HG02759 (cell line): Measurements from ENCODE around the gene COL20A1.
"Not testable (repeated sequence)": the region's sequence is repeated elsewhere in the genome, so short reads cannot be mapped to it uniquely, and the experiment has no call there.

Experiments
- ATAC-seq: cut with Tn5 transposase; IDR thresholded peaks from one replicate; pipeline ENCODE4 v1.9.1; 2021; ENCODE audit warnings: mild to moderate bottlenecking, moderate library complexity; ENCODE audit not compliant: unreplicated experiment

The COL20A1 gene

GRCh38 chr20:63292904-63293303, at the start of gene COL20A1:
Gene COL20A1, plus strand, starts transcription at chr20:63293186. Its CDS starts 1,922 bp downstream, at chr20:63295108.
- no peak for ATAC-seq

GRCh38 chr20:63243604-63244247, 49.3 kb upstream of the COL20A1 start:
- no peak for ATAC-seq

- ATAC-seq = no peak
Observed at GRCh38 chr20:63244468-63244867, 48.5 kb upstream of the COL20A1 start.

- ATAC-seq = no peak
Observed at GRCh38 chr20:63246490-63247288, 46.3 kb upstream of the COL20A1 start.

GRCh38 chr20:63247671-63248228, 45.2 kb upstream of the COL20A1 start:
- ATAC-seq = no peak

GRCh38 chr20:63248835-63249591, 44.0 kb upstream of the COL20A1 start:
- ATAC-seq = no peak

GRCh38 chr20:63249891-63250290, 43.1 kb upstream of the COL20A1 start:
- no peak for ATAC-seq

GRCh38 chr20:63251350-63251749, 41.6 kb upstream of the COL20A1 start:
- not testable (repeated sequence) for ATAC-seq

- ATAC-seq = no peak
Observed at GRCh38 chr20:63252284-63252711, 40.7 kb upstream of the COL20A1 start.

GRCh38 chr20:63253065-63253437, 39.9 kb upstream of the COL20A1 start:
- no peak for ATAC-seq

GRCh38 chr20:63253438-63254231, 39.4 kb upstream of the COL20A1 start:
- no peak for ATAC-seq

GRCh38 chr20:63254232-63254605, 38.8 kb upstream of the COL20A1 start, which contains the start of gene NKAIN4:
Gene NKAIN4, minus strand, starts transcription at chr20:63254463. Its CDS starts 13 bp downstream, at chr20:63254450.
- ATAC-seq = no peak

GRCh38 chr20:63254606-63255384, 38.2 kb upstream of the COL20A1 start:
- no peak for ATAC-seq

- ATAC-seq = no peak
Observed at GRCh38 chr20:63255931-63256704, 36.9 kb upstream of the COL20A1 start.

- no peak for ATAC-seq
Observed at GRCh38 chr20:63256954-63257353, 36.0 kb upstream of the COL20A1 start.

- ATAC-seq = no peak
Observed at GRCh38 chr20:63257629-63258028, 35.4 kb upstream of the COL20A1 start.

GRCh38 chr20:63258781-63259180, 34.2 kb upstream of the COL20A1 start:
- no peak for ATAC-seq

GRCh38 chr20:63259734-63260460, 33.1 kb upstream of the COL20A1 start:
- ATAC-seq = no peak
